GM23338 (cell line): ENCODE measurements around the gene RBP5. TPM values are rescaled to one million over a fixed set of nuclear protein-coding genes. Genes with fewer than 3 reads are reported as not detected.

Experiments used
- ATAC-seq: fragments of 200-7000 bp; cut with Tn5 transposase; 3 replicates; pipeline ENCODE4 v1.9.1; 2020
- DNase-seq: peaks from one replicate; pipeline ENCODE4 v3.0.0-alpha.2; 2015; ENCODE audit warnings: low spot score
- H2AFZ ChIP-seq: fragments of 200-600 bp; sonication (generic); 2 replicates; pipeline ENCODE4 v1.8.0; 2016; ENCODE audit warnings: antibody characterized with exemption, mild to moderate bottlenecking, moderate library complexity
- H3F3A ChIP-seq: fragments of 200-600 bp; sonication (generic); replicated peaks from 2 replicates; pipeline ENCODE4 v1.8.0; 2017; ENCODE audit warnings: antibody characterized with exemption, mixed run types, low read depth
- H3K27ac ChIP-seq: fragments of 200-600 bp; sonication (generic); 2 replicates; pipeline ENCODE4 v1.6.1; 2016; ENCODE audit warnings: low read depth
- H3K27me3 ChIP-seq: fragments of 200-600 bp; sonication (generic); 2 replicates; pipeline ENCODE4 v1.8.0; 2016; ENCODE audit warnings: mild to moderate bottlenecking, mixed run types, moderate library complexity; ENCODE audit not compliant: insufficient read depth
- H3K36me3 ChIP-seq: fragments of 200-600 bp; sonication (generic); 2 replicates; pipeline ENCODE4 v1.8.0; 2016; ENCODE audit warnings: mild to moderate bottlenecking; ENCODE audit not compliant: insufficient read depth
- H3K4me1 ChIP-seq: fragments of 200-600 bp; sonication (generic); 2 replicates; pipeline ENCODE4 v1.8.0; 2016; ENCODE audit warnings: mild to moderate bottlenecking, moderate library complexity; ENCODE audit not compliant: insufficient read depth
- H3K4me2 ChIP-seq: fragments of 200-600 bp; sonication (generic); 2 replicates; pipeline ENCODE4 v1.7.1; 2017; ENCODE audit warnings: mixed run types
- H3K4me3 ChIP-seq: fragments of 200-600 bp; sonication (generic); 2 replicates; pipeline ENCODE4 v1.6.1; 2016; ENCODE audit warnings: mixed run types
- H3K79me2 ChIP-seq: fragments of 200-600 bp; sonication (generic); replicated peaks from 2 replicates; pipeline ENCODE4 v1.8.0; 2017; ENCODE audit warnings: mild to moderate bottlenecking; ENCODE audit not compliant: insufficient read depth
- H3K9me2 ChIP-seq: fragments of 200-600 bp; sonication (generic); 2 replicates; pipeline ENCODE4 v1.8.0; 2017; ENCODE audit not compliant: insufficient read depth
- H4K20me1 ChIP-seq: fragments of 200-600 bp; sonication (generic); replicated peaks from 2 replicates; pipeline ENCODE4 v1.8.0; 2017; ENCODE audit warnings: mild to moderate bottlenecking; ENCODE audit not compliant: insufficient read depth
- H3K27ac Mint-ChIP-seq: 2 replicates; pipeline ENCODE4 v1.8.0; 2020; ENCODE audit warnings: inconsistent platforms, mild to moderate bottlenecking, moderate library complexity, mixed read lengths
- H3K27me3 Mint-ChIP-seq: 3 replicates; pipeline ENCODE4 v1.8.0; 2022; ENCODE audit warnings: low read depth, mild to moderate bottlenecking, moderate library complexity, mixed read lengths, inconsistent platforms; ENCODE audit not compliant: insufficient read depth, poor library complexity
- H3K36me3 Mint-ChIP-seq: 3 replicates; pipeline ENCODE4 v1.8.0; 2021; ENCODE audit warnings: low read depth, mild to moderate bottlenecking, inconsistent platforms, moderate library complexity, mixed read lengths
- H3K4me1 Mint-ChIP-seq: 3 replicates; pipeline ENCODE4 v1.8.0; 2020; ENCODE audit warnings: mild to moderate bottlenecking, inconsistent platforms, mixed read lengths
- H3K4me3 Mint-ChIP-seq: 3 replicates; pipeline ENCODE4 v1.8.0; 2021; ENCODE audit warnings: moderate library complexity, mild to moderate bottlenecking, inconsistent platforms, mixed read lengths
- H3K9me3 Mint-ChIP-seq: 3 replicates; pipeline ENCODE4 v1.8.0; 2020; ENCODE audit warnings: moderate library complexity, mild to moderate bottlenecking, inconsistent platforms, mixed read lengths
- CREB1 ChIP-seq: fragments of 250-450 bp; sonication (Bioruptor Pico); IDR thresholded peaks from 2 replicates; pipeline ENCODE4 v1.5.0; 2020; ENCODE audit warnings: low read depth, mild to moderate bottlenecking, moderate library complexity
- EZH2phosphoT487 ChIP-seq: fragments of 200-600 bp; sonication (generic); IDR thresholded peaks from one replicate; pipeline ENCODE4 v1.8.1; 2018; ENCODE audit warnings: antibody characterized with exemption; ENCODE audit not compliant: unreplicated experiment
- NANOG ChIP-seq: IDR thresholded peaks from 2 replicates; pipeline ENCODE4 v1.6.1; 2016; ENCODE audit warnings: antibody characterized with exemption, borderline replicate concordance
- STAT1 ChIP-seq: IDR thresholded peaks from one replicate; pipeline ENCODE4 v1.6.1; 2016; ENCODE audit warnings: antibody characterized with exemption; ENCODE audit not compliant: unreplicated experiment
- ZNF114 ChIP-seq: fragments of 250-450 bp; sonication (Bioruptor Pico); IDR thresholded peaks from 2 replicates; pipeline ENCODE4 v1.5.0; 2020; ENCODE audit warnings: mild to moderate bottlenecking, moderate library complexity
- polyA plus RNA-seq: library from polyadenylated mRNA; unstranded; fragments of >200 nt; fragmentation: Nextera tagmentation; extraction: Ambion mirVana; gene quantifications from 2 replicates; pipeline ENCODE4 v1.2.1, GENCODE V29; 2016
- total RNA-seq: library from RNA; depleted of rRNA; stranded (reverse); fragments of >200 nt; shearing (Covaris generic); gene quantifications from 2 replicates; pipeline ENCODE4 v1.2.3, GENCODE V29; 2014
- TF ChIP-seq, protein P1 (sequence below): fragments of 250-450 bp; sonication (Bioruptor Pico); IDR thresholded peaks from 2 replicates; pipeline ENCODE4 v1.5.0; 2020; ENCODE audit warnings: mild to moderate bottlenecking, moderate library complexity
- TF ChIP-seq, protein P2 (sequence below), 2 experiments: fragments of 200-600 bp in 1 of 2; sonication (generic) in 1 of 2; conservative IDR thresholded peaks; 2 replicates each; pipeline versions ENCODE4 v1.5.1 to v1.6.1; 2016 to 2017; ENCODE audit warnings: antibody characterized with exemption in 2 of 2, low read depth in 2 of 2, mild to moderate bottlenecking in 2 of 2, moderate library complexity in 1 of 2

RBP5 gene
- total and polyA plus RNA-seq, 2 experiments from 2014 or later = 1.2 to 3.0 TPM

DNA sequence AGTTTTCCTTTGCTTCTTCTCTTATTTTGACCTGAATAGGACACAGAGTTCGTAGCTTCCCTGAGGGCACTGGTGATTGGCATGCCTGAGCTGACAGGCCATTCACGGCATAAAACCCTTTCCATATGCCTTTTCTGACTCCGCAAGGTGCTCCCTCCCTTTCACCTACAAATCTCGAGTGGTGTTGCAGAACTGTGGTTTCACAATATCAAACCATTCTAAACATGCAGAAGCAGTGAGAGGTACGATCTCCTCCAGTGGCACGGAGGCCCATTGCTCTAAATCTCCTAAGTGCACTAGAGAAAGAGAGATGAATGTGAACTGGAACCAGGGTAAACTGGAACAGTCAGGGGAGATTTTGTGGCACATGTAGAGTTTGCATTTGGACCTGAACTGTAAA is 25.4 kb upstream of the RBP5 start:
- Histone ChIP-seq H3K4me2 (no peak overlapping the region), H3K27me3 (no peaks in the 10 kb centered on the region), H3K79me2 (no peaks in the 10 kb centered on the region), H3K36me3 (no peaks in the 10 kb centered on the region; the same call in 1 of the 2 replicates), H3K4me1 (no peaks in the 10 kb centered on the region), H2AFZ (no peak overlapping the region), H3K27ac (no peak overlapping the region), H3F3A (no peaks in the 10 kb centered on the region), H3K9me2 (no peaks in the 10 kb centered on the region), H3K4me3 (no peak overlapping the region), H4K20me1 (no peaks in the 10 kb centered on the region; the same call in 1 of the 2 replicates)
- Mint-ChIP-seq H3K27ac (no peak overlapping the region), H3K36me3 (peaks cover 4% of the 10 kb centered on the region; the same call in 1 of the 3 replicates), H3K27me3 (peaks cover 2% of the 10 kb centered on the region), H3K4me1 (no peaks in the 10 kb centered on the region), H3K9me3 (no peaks in the 10 kb centered on the region), H3K4me3 (no peak overlapping the region)
- TF ChIP-seq NANOG (no peak), CREB1 (CRISPR knock-in tag) (no peak), STAT1 (no peak), ZNF114 (no peak)
- TF ChIP-seq, protein P1, sequence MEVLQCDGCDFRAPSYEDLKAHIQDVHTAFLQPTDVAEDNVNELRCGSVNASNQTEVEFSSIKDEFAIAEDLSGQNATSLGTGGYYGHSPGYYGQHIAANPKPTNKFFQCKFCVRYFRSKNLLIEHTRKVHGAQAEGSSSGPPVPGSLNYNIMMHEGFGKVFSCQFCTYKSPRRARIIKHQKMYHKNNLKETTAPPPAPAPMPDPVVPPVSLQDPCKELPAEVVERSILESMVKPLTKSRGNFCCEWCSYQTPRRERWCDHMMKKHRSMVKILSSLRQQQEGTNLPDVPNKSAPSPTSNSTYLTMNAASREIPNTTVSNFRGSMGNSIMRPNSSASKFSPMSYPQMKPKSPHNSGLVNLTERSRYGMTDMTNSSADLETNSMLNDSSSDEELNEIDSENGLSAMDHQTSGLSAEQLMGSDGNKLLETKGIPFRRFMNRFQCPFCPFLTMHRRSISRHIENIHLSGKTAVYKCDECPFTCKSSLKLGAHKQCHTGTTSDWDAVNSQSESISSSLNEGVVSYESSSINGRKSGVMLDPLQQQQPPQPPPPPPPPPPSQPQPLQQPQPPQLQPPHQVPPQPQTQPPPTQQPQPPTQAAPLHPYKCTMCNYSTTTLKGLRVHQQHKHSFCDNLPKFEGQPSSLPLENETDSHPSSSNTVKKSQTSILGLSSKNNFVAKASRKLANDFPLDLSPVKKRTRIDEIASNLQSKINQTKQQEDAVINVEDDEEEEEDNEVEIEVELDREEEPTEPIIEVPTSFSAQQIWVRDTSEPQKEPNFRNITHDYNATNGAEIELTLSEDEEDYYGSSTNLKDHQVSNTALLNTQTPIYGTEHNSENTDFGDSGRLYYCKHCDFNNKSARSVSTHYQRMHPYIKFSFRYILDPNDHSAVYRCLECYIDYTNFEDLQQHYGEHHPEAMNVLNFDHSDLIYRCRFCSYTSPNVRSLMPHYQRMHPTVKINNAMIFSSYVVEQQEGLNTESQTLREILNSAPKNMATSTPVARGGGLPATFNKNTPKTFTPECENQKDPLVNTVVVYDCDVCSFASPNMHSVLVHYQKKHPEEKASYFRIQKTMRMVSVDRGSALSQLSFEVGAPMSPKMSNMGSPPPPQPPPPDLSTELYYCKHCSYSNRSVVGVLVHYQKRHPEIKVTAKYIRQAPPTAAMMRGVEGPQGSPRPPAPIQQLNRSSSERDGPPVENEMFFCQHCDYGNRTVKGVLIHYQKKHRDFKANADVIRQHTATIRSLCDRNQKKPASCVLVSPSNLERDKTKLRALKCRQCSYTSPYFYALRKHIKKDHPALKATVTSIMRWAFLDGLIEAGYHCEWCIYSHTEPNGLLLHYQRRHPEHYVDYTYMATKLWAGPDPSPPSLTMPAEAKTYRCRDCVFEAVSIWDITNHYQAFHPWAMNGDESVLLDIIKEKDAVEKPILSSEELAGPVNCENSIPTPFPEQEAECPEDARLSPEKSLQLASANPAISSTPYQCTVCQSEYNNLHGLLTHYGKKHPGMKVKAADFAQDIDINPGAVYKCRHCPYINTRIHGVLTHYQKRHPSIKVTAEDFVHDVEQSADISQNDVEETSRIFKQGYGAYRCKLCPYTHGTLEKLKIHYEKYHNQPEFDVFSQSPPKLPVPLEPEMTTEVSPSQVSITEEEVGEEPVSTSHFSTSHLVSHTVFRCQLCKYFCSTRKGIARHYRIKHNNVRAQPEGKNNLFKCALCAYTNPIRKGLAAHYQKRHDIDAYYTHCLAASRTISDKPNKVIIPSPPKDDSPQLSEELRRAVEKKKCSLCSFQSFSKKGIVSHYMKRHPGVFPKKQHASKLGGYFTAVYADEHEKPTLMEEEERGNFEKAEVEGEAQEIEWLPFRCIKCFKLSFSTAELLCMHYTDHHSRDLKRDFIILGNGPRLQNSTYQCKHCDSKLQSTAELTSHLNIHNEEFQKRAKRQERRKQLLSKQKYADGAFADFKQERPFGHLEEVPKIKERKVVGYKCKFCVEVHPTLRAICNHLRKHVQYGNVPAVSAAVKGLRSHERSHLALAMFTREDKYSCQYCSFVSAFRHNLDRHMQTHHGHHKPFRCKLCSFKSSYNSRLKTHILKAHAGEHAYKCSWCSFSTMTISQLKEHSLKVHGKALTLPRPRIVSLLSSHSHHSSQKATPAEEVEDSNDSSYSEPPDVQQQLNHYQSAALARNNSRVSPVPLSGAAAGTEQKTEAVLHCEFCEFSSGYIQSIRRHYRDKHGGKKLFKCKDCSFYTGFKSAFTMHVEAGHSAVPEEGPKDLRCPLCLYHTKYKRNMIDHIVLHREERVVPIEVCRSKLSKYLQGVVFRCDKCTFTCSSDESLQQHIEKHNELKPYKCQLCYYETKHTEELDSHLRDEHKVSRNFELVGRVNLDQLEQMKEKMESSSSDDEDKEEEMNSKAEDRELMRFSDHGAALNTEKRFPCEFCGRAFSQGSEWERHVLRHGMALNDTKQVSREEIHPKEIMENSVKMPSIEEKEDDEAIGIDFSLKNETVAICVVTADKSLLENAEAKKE (CRISPR knock-in tag) = no peak
- no peak for DNase-seq
- ATAC-seq = no peak

DNA sequence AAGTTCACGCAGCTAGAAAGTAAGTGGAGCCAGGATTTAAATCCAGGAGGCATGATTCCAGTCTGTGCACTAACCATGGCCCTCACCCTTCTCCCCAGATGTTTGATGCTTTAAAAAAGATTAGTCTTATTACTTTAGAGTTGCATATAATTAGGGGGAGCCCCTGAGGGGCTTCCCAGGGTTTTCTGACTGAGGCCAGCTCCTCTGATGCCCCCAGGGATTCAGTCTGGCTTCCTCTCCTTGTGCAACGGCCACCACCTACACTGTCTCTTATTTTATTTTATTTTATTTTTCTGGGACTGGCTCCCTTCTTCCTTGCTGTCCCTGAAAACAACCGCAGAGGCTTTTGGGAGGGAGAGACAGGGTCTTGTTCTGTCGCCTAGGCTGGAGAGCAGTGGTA is 24.1 kb upstream of the RBP5 start:
- Histone ChIP-seq H3K36me3 (no peaks in the 10 kb centered on the region; the same call in 1 of the 2 replicates), H3K27me3 (no peaks in the 10 kb centered on the region), H3K4me3 (no peak overlapping the region), H3K4me1 (no peaks in the 10 kb centered on the region), H3K9me2 (no peaks in the 10 kb centered on the region), H3K79me2 (no peaks in the 10 kb centered on the region), H3K4me2 (no peak overlapping the region), H3K27ac (no peak overlapping the region), H4K20me1 (no peaks in the 10 kb centered on the region; the same call in 1 of the 2 replicates), H3F3A (no peaks in the 10 kb centered on the region), H2AFZ (no peak overlapping the region)
- Mint-ChIP-seq H3K27me3 (peaks cover 2% of the 10 kb centered on the region), H3K4me3 (no peak overlapping the region), H3K4me1 (no peaks in the 10 kb centered on the region), H3K9me3 (no peaks in the 10 kb centered on the region; the same call in 2 of the 3 replicates), H3K27ac (no peak overlapping the region), H3K36me3 (peaks cover 4% of the 10 kb centered on the region; the same call in 1 of the 3 replicates)
- no peak for DNase-seq
- ATAC-seq = no peak
- no peak for TF ChIP-seq EZH2phosphoT487
- TF ChIP-seq, protein P2, sequence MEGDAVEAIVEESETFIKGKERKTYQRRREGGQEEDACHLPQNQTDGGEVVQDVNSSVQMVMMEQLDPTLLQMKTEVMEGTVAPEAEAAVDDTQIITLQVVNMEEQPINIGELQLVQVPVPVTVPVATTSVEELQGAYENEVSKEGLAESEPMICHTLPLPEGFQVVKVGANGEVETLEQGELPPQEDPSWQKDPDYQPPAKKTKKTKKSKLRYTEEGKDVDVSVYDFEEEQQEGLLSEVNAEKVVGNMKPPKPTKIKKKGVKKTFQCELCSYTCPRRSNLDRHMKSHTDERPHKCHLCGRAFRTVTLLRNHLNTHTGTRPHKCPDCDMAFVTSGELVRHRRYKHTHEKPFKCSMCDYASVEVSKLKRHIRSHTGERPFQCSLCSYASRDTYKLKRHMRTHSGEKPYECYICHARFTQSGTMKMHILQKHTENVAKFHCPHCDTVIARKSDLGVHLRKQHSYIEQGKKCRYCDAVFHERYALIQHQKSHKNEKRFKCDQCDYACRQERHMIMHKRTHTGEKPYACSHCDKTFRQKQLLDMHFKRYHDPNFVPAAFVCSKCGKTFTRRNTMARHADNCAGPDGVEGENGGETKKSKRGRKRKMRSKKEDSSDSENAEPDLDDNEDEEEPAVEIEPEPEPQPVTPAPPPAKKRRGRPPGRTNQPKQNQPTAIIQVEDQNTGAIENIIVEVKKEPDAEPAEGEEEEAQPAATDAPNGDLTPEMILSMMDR (conservative IDR thresholded peaks at IDR 0.05; ENCODE audit: low read depth in 2 of 2) = no peak
